ENCODE results near the gene NOS1AP. TPM values are rescaled to one million over a fixed set of nuclear protein-coding genes. Genes with fewer than 3 reads are reported as not detected.

Gene NOS1AP
- polyA plus RNA-seq, 3 donors: 0.12 TPM; not detected in 2

- H3K27me3 Mint-ChIP-seq (ENCODE audit: low read depth in 3 of 3): peaks cover 0 to 3% (median 0%) of the 10 kb centered on the region in 3 donors
- no peak overlapping the region for H3K9ac ChIP-seq (ENCODE audit: insufficient read depth, low read length, poor library complexity, severe bottlenecking)
- 86% methylated on average over 1 of the region's 6 CpGs for WGBS (ENCODE audit: insufficient coverage)
Measured at GRCh38 chr1:162380061-162380846, 310.8 kb downstream of the NOS1AP start.

GRCh38 chr1:162381383-162381782 is 311.9 kb downstream of the NOS1AP start, which contains the start of gene C1orf226:
C1orf226 (plus strand) TSS chr1:162381728; CDS start chr1:162381902, 174 bp downstream.
- H3K27ac Mint-ChIP-seq: peak within 1 kb of the TSS in 1 of 7 donors; percentile 10
- Histone ChIP-seq H3K9ac (ENCODE audit: insufficient read depth, low read length, poor library complexity, severe bottlenecking) (no peak within 1 kb of the TSS), H3K4me3 (replicated peaks in 1 of 3; ENCODE audit: low read depth in 2 of 3, low read length in 3 of 3) (no peak within 1 kb of the TSS), H3K27ac (ENCODE audit: low read depth in 1 of 2, low read length in 2 of 2) (no peak within 1 kb of the TSS), H3K36me3 (replicated peaks in 1 of 2; ENCODE audit: control insufficient read depth in 1 of 2, insufficient read depth in 2 of 2, low read length in 2 of 2) (no peaks in the 10 kb centered on the region), H3K4me2 (replicated peaks; ENCODE audit: extremely low read depth, low read length, poor library complexity, severe bottlenecking) (no peak within 1 kb of the TSS), H3K9me3 (replicated peaks in 1 of 2; ENCODE audit: control insufficient read depth in 1 of 2, insufficient read depth in 1 of 2, low read length in 2 of 2) (no peaks in the 10 kb centered on the region), H3K27me3 (ENCODE audit: control insufficient read depth in 2 of 2, insufficient read depth in 2 of 2, low read length in 2 of 2) (no peaks in the 10 kb centered on the region), H2AFZ (ENCODE audit: insufficient read depth, low read depth, low read length, poor library complexity, severe bottlenecking) (no peak within 1 kb of the TSS), H3K4me1 (ENCODE audit: control insufficient read depth in 1 of 2, insufficient read depth in 2 of 2, low read length in 2 of 2) (peaks cover under 1 to 6% of the 10 kb centered on the region in 2 donors), H4K20me1 (ENCODE audit: insufficient read depth, low read length) (no peaks in the 10 kb centered on the region), H3K79me2 (ENCODE audit: insufficient read depth, low read length) (no peaks in the 10 kb centered on the region)
- H3K4me1 Mint-ChIP-seq: peaks cover 9% of the 10 kb centered on the region
- no peak for TF ChIP-seq CTCF (IDR thresholded peaks at IDR 0.05)
- WGBS (ENCODE audit: insufficient coverage): 90% methylated on average over 2 of the region's 3 CpGs
- intact Hi-C loops (cut with micrococcal nuclease): no loop called here
- no peak for DNase-seq
- no peak within 1 kb of the TSS for H3K4me3 Mint-ChIP-seq
- H3K27me3 Mint-ChIP-seq (ENCODE audit: low read depth in 3 of 3): peaks cover 0 to 2% (median 0%) of the 10 kb centered on the region in 3 donors
- H3K9me3 Mint-ChIP-seq: no peaks in the 10 kb centered on the region
- no peaks in the 10 kb centered on the region for H3K36me3 Mint-ChIP-seq

More at GRCh38 chr1:162380061-162380846, 310.8 kb downstream of the NOS1AP start:
- Histone ChIP-seq H3K4me2 (replicated peaks; ENCODE audit: extremely low read depth, low read length, poor library complexity, severe bottlenecking) (no peak overlapping the region), H2AFZ (ENCODE audit: insufficient read depth, low read depth, low read length, poor library complexity, severe bottlenecking) (no peak overlapping the region), H3K27ac (ENCODE audit: low read depth in 1 of 2, low read length in 2 of 2) (no peak overlapping the region), H3K9me3 (replicated peaks in 1 of 2; ENCODE audit: control insufficient read depth in 1 of 2, insufficient read depth in 1 of 2, low read length in 2 of 2) (no peaks in the 10 kb centered on the region), H3K27me3 (ENCODE audit: control insufficient read depth in 2 of 2, insufficient read depth in 2 of 2, low read length in 2 of 2) (no peaks in the 10 kb centered on the region), H3K4me3 (replicated peaks in 1 of 3; ENCODE audit: low read depth in 2 of 3, low read length in 3 of 3) (no peak overlapping the region), H3K4me1 (ENCODE audit: control insufficient read depth in 1 of 2, insufficient read depth in 2 of 2, low read length in 2 of 2) (peaks cover 0 to 6% of the 10 kb centered on the region in 2 donors), H3K79me2 (ENCODE audit: insufficient read depth, low read length) (no peaks in the 10 kb centered on the region), H3K36me3 (replicated peaks in 1 of 2; ENCODE audit: control insufficient read depth in 1 of 2, insufficient read depth in 2 of 2, low read length in 2 of 2) (no peaks in the 10 kb centered on the region), H4K20me1 (ENCODE audit: insufficient read depth, low read length) (no peaks in the 10 kb centered on the region)
- intact Hi-C loops (cut with micrococcal nuclease): no loop called here
- Mint-ChIP-seq H3K9me3 (no peaks in the 10 kb centered on the region), H3K4me1 (peaks cover 5% of the 10 kb centered on the region), H3K36me3 (no peaks in the 10 kb centered on the region), H3K27ac (no peak overlapping the region), H3K4me3 (no peak overlapping the region)
- no peak for TF ChIP-seq CTCF (IDR thresholded peaks at IDR 0.05)
- DNase-seq: no peak
